Erythroblast (primary cell): ENCODE results near the gene PITX1.

Source experiments
- GATA1 ChIP-seq: IDR thresholded peaks from 2 replicates; pipeline ENCODE4 v1.6.1; 2011; ENCODE audit warnings: low read depth, mild to moderate bottlenecking, control low read depth, low read length, moderate library complexity
- POLR2A ChIP-seq: IDR thresholded peaks from 2 replicates; pipeline ENCODE4 v1.6.1; 2011; ENCODE audit warnings: mild to moderate bottlenecking, low read length

GRCh38 chr5:135040333-135041144 lies 6.5 kb upstream of the PITX1 start:
- TF ChIP-seq POLR2A (no peak), GATA1 (no peak)
